ENCODE data around the gene ADAMTSL3.

The ADAMTSL3 gene

DNA sequence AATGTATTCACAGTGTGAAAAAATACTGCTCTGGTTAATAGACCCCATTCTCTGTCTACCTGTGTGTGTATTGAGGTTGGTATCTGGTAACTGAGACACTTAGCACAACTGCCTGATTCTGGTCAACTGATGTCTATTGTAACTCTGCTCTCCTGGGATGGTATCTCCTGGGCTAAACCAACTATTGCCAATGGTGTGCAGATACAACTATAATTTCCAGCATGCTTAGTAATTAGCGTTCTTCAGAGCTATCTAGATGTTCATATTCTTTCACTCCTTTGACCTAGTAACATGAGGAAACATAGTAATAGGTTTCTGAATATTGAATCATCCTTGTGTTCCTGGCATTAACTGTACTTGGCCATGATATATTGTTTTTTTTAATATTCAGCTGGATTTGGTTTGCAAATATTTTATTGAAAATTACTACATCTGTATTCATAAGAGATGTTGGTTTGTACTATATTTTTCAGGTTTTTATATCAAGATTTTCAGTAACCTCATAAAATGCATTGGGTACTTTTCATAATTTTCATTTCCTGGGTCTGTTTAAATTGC is 16.8 kb downstream of the ADAMTSL3 start:
- Mint-ChIP-seq H3K9me3 (no peaks in the 10 kb centered on the region), H3K4me3 (no peak overlapping the region), H3K27ac (no peak overlapping the region), H3K4me1 (no peaks in the 10 kb centered on the region), H3K36me3 (no peaks in the 10 kb centered on the region), H3K27me3 (no peaks in the 10 kb centered on the region)
- ATAC-seq (ENCODE audit: low read depth) = no peak
- DNase-seq (ENCODE audit: low spot score in 2 of 2) = no peak

DNA sequence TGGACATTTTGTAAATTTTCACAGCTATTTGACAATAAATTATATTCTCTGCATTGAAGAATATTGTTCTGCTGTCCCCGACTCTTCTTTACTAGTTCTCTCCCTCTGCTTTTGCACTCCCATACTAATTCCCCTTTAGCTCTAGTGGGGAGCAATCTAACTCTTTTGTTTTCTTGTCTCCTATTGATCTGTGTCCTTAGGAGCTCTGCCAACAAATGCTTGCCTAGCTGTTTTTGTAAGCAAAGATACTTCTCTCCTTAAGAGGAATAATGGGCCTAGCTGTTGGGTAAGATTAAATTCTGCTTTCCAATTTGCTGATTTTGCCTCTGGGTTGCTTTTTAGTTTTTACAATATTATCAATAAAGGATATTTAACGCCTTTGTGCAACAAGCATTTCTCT is 17.7 kb downstream of the ADAMTSL3 start:
- Mint-ChIP-seq H3K27me3 (no peaks in the 10 kb centered on the region), H3K9me3 (peaks cover 2% of the 10 kb centered on the region), H3K36me3 (no peaks in the 10 kb centered on the region), H3K27ac (no peak overlapping the region), H3K4me3 (no peak overlapping the region), H3K4me1 (no peaks in the 10 kb centered on the region)
- no peak for ATAC-seq (ENCODE audit: low read depth)
- DNase-seq (ENCODE audit: low spot score in 2 of 2) = no peak

DNA sequence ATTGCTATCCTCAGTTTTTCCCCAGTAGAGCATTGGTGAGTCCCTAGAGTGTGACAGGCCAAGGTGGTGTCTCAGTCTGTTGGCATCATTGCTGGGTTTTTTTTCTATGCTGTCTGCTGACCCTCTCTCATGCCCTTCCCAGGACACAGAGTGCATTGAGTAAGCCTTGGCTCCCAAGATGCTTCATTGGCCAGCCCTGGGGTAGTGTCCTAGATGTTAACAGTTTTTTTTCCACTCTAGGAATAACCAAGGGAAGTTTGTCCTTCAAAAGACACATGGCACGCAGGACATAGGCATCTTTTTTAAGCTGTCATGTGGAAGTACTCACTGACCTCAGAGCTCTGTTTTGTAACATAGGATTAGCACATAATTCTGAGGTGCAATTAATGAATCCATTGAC is 19.5 kb downstream of the ADAMTSL3 start:
- DNase-seq (ENCODE audit: low spot score in 2 of 2) = no peak
- no peak overlapping the region for H3K4me3 Mint-ChIP-seq
- no peak for ATAC-seq (ENCODE audit: low read depth)
- H3K36me3 Mint-ChIP-seq = no peaks in the 10 kb centered on the region
- no peaks in the 10 kb centered on the region for H3K27me3 Mint-ChIP-seq
- peaks cover 10% of the 10 kb centered on the region for H3K9me3 Mint-ChIP-seq
- no peaks in the 10 kb centered on the region for H3K4me1 Mint-ChIP-seq
- H3K27ac Mint-ChIP-seq = no peak overlapping the region

DNA sequence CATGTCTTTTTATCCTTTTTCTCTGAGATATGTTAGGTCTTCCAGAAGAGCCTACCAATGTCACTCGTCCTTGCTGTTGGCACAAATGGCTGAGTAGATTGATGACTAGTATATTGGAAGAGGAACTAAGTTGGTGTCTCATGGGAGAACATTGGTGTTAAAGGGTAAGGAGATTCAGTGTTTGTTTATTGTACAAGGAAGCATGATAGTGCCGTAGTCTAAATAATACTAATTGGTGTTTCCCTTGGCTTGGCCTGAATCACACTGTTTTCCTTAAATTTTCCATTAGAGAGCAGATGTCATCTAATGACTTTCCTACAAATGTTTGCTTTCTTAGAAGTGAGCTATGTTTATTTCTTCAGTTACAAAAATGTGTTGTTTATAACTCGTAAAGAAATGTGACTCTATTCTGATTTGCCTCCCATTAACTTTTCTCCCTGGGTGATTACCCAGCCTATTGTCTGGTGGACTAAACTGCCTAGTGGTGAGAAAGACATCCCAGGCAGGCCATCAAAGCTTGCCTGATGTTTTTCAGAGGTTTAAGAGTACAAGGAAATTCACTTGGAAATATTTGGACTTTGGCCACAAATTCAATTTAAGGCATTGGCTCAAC is 28.7 kb downstream of the ADAMTSL3 start:
- Mint-ChIP-seq H3K4me3 (no peak overlapping the region), H3K9me3 (peaks cover 10% of the 10 kb centered on the region), H3K4me1 (no peaks in the 10 kb centered on the region), H3K36me3 (no peaks in the 10 kb centered on the region), H3K27ac (no peak overlapping the region), H3K27me3 (peaks cover 4% of the 10 kb centered on the region)
- DNase-seq (ENCODE audit: low spot score in 2 of 2) = no peak
- no peak for ATAC-seq (ENCODE audit: low read depth)

DNA sequence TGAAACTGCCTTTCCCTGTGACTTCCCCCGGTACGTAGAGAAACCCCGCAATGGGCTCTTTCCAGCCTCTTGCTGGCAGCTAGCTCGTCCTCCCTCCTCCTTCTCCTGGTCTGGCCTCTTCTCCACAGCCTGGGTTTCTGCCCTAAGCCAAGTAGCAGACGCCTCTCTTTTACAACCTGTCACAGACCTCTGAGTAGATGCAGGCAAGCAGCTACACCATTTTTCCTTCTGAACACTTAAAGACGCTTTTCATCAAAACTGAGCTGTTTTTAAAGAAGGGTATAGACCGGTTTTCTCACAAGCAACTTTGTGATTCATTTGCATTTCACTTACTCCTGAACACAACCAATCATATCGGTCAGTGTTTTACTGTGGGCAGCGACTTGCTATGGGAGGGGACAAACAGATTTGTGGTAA is 32.0 kb downstream of the ADAMTSL3 start:
- no peak for ATAC-seq (ENCODE audit: low read depth)
- Mint-ChIP-seq H3K27me3 (peaks cover 8% of the 10 kb centered on the region), H3K4me1 (no peaks in the 10 kb centered on the region), H3K27ac (no peak overlapping the region), H3K36me3 (no peaks in the 10 kb centered on the region), H3K9me3 (peaks cover 2% of the 10 kb centered on the region), H3K4me3 (no peak overlapping the region)
- DNase-seq (ENCODE audit: low spot score in 2 of 2) = no peak

DNA sequence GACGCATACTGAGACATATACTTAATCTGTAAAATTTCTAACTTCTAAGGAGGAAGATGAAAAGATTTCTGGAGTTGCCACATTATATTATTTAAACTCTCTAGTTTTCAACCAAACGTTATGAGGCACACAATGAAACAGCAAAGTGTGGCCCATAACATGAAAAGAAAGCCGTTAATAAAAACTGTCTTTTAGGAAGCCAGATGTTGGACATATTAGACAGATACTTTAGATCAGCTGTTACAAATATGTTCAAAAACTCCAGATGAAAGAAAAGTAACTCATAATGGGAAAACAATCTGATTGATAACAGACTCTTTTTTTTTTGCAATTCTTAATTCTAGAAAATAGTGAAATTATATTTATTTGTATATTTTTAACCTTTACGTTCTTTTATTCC is 34.3 kb downstream of the ADAMTSL3 start:
- Mint-ChIP-seq H3K36me3 (no peaks in the 10 kb centered on the region), H3K4me1 (no peaks in the 10 kb centered on the region), H3K27ac (no peak overlapping the region), H3K27me3 (peaks cover 8% of the 10 kb centered on the region), H3K9me3 (peaks cover 2% of the 10 kb centered on the region), H3K4me3 (no peak overlapping the region)
- DNase-seq (ENCODE audit: low spot score in 2 of 2) (no peak), ATAC-seq (ENCODE audit: low read depth) (no peak)

DNA sequence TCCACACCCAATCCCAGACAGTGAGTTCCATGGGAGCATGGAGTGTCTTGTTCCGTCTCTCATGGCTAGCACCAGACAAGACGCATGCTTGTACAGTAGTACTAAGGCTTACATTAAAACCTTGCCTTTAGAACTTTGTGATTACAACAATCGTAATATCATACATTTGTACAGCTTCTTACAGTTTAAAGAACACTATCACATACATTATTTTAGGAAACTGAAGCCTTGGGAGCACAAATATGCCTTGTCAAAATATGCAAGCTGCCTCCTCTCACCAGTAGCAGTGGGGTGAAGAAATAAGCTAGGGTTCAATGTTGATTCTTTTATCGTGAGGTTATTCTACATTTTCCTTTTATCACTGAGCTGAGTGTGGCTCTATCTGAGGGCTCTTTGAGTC is 36.8 kb downstream of the ADAMTSL3 start:
- DNase-seq (ENCODE audit: low spot score in 2 of 2) (no peak), ATAC-seq (ENCODE audit: low read depth) (no peak)
- Mint-ChIP-seq H3K9me3 (peaks cover 5% of the 10 kb centered on the region), H3K4me1 (no peaks in the 10 kb centered on the region), H3K4me3 (no peak overlapping the region), H3K36me3 (no peaks in the 10 kb centered on the region), H3K27me3 (peaks cover 7% of the 10 kb centered on the region), H3K27ac (no peak overlapping the region)

DNA sequence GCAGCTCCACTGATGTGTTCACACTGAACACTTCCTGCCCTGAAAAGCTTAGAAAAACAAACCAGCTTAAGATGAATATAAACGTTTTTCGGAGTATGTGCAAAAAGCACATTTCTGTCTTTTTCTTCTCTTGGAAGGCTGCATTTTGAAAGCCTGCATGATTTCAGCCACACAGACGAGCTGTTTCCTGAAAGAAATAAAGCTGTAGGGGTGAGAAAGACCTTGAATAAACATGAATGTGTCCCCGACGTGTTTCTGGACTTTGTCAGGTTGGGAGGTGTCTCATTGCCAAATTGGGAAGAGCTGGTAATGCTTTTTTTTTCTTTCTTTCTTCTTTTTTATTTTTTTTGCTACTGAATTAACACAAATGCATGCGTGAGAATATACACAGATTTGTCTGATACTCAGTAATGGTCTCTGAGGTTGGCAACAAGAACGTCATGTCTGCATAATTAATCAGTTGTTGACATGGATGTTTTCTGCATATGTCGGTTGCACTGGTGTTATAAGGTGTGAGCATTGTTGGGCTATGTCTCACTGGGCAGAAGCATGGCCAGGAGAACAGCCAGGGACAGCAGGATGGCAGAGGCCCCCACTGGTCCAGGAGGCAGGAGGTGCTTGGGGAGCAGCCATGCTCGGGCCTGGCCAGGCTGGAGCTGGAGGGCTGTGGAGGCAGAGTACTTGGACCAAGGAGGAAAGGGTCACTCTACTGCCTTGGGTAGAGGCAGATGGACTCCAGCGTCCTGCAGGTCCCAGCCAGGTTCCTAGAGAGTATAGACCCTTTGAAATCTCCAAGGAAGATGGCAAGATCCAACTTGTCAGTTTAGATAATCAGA is 39.0 kb downstream of the ADAMTSL3 start:
- no peak overlapping the region for H3K4me3 Mint-ChIP-seq
- H3K36me3 Mint-ChIP-seq = no peaks in the 10 kb centered on the region
- no peaks in the 10 kb centered on the region for H3K4me1 Mint-ChIP-seq
- H3K27me3 Mint-ChIP-seq = peaks cover 4% of the 10 kb centered on the region
- ATAC-seq (ENCODE audit: low read depth) = no peak
- H3K9me3 Mint-ChIP-seq = peaks cover 5% of the 10 kb centered on the region
- DNase-seq (ENCODE audit: low spot score in 2 of 2) = no peak
- H3K27ac Mint-ChIP-seq = no peak overlapping the region

DNA sequence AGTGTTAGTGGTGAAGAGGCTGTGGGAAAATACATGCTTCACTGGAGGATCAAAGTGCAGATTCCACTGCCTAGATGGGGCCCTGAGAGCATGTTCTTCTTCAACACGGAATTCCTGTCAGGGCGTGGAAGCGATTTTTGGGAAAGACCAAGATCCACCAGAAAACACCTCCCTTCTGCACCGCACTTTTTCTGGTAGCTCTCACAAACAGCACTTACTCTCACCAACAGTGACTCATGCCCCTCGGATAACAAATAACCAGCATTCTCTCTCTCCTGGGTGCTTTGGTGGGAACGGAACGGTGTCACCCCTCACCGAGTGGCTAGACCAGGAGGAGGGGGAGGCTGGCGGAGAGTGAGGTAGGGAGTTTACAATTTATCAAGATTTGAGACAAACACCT is 40.1 kb downstream of the ADAMTSL3 start:
- Mint-ChIP-seq H3K4me3 (no peak overlapping the region), H3K27ac (no peak overlapping the region), H3K27me3 (peaks cover 8% of the 10 kb centered on the region), H3K4me1 (no peaks in the 10 kb centered on the region), H3K9me3 (peaks cover 5% of the 10 kb centered on the region), H3K36me3 (no peaks in the 10 kb centered on the region)
- DNase-seq (ENCODE audit: low spot score in 2 of 2) (no peak), ATAC-seq (ENCODE audit: low read depth) (no peak)

DNA sequence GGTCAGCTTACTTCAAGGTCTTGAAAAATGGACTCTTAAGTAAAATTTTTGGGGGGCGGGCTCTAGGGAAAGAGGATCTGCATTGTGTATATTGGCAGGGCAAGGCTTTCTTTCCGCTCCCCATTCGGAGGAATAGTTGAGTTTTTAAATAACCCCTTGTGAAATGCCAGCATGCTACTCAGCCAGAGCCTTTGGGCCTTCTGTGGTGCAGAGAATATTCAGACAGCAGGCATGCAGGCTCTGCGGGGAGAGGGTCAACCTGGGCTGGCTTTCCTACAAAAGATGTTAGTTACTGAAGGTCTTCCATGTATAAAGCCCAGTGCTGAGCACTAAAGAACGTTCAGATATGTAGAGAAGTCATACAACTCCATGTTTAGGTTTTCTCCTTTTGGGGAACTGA is 40.6 kb downstream of the ADAMTSL3 start:
- Mint-ChIP-seq H3K4me1 (no peaks in the 10 kb centered on the region), H3K36me3 (no peaks in the 10 kb centered on the region), H3K9me3 (peaks cover 7% of the 10 kb centered on the region), H3K27me3 (peaks cover 9% of the 10 kb centered on the region), H3K27ac (no peak overlapping the region), H3K4me3 (no peak overlapping the region)
- DNase-seq (ENCODE audit: low spot score in 2 of 2) (no peak), ATAC-seq (ENCODE audit: low read depth) (no peak)

DNA sequence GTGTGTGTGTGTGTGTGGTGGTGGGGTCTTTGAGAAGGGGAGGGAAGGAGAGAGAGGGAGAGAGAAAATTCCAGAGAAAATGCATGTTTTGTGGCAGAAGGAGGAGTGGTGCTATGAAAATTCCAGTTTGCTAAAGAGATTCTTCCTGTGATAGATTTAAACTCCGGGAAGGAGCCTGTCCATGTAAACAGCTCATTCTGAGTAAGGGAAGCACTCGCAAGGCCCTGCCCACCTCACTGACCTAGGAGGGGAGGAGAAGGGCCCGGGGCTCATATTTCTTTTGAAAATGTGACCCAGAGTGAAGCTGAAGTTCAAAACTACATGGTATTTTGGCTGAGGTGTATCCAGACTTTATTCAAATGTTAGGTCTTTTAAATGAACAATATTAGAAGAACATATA is 41.3 kb downstream of the ADAMTSL3 start:
- no peaks in the 10 kb centered on the region for H3K36me3 Mint-ChIP-seq
- H3K27me3 Mint-ChIP-seq = peaks cover 8% of the 10 kb centered on the region
- no peak overlapping the region for H3K27ac Mint-ChIP-seq
- ATAC-seq (ENCODE audit: low read depth) (no peak), DNase-seq (ENCODE audit: low spot score in 2 of 2) (no peak)
- peaks cover 6% of the 10 kb centered on the region for H3K9me3 Mint-ChIP-seq
- no peaks in the 10 kb centered on the region for H3K4me1 Mint-ChIP-seq
- no peak overlapping the region for H3K4me3 Mint-ChIP-seq

DNA sequence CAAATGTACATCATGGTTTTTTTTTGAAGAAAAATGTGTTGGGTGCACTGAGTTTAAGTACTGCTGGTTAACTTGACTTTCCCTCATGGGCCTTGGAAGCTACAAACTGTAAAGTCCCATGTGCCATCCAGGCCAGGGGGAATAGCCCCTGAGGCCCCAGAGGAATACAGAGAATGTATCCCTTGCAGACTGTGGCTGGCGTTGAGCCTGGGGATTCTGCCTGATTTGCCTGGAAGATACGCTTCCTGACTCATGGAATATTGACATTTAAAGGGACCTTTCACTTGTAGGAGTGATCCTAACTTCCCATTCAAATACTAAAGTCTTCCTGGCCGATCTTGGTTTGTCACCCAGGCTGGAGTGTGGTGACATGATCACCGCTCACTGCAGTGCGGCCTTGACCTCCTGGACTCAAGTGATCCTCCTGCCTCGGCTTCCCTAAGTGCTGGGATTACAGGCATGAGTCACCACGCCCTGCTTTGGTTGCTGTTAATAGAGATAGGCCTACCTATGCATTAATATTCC is 42.0 kb downstream of the ADAMTSL3 start:
- peaks cover 5% of the 10 kb centered on the region for H3K27me3 Mint-ChIP-seq
- no peak overlapping the region for H3K4me3 Mint-ChIP-seq
- no peak for ATAC-seq (ENCODE audit: low read depth)
- H3K27ac Mint-ChIP-seq = no peak overlapping the region
- no peaks in the 10 kb centered on the region for H3K36me3 Mint-ChIP-seq
- no peaks in the 10 kb centered on the region for H3K4me1 Mint-ChIP-seq
- no peak for DNase-seq (ENCODE audit: low spot score in 2 of 2)
- peaks cover 5% of the 10 kb centered on the region for H3K9me3 Mint-ChIP-seq

DNA sequence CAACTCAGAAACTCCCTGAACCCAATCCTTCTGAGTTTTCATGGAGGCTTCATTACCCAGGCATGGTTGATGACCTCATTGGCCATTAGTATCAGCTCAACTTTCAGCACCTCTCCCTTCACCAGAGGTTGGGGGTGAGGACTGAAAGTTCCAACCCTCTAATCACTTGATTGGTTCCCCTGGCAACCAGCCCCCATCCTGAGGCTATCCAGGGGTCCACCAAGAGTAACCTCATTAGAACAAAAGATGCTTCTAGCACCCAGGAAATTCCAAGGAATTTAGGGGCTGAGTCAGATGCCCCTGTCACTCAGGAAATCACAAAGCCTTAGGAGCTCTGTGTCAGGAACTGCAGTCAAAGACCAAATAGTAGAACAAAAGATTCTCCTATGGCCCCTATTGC is 43.8 kb downstream of the ADAMTSL3 start:
- no peaks in the 10 kb centered on the region for H3K36me3 Mint-ChIP-seq
- no peaks in the 10 kb centered on the region for H3K4me1 Mint-ChIP-seq
- ATAC-seq (ENCODE audit: low read depth) (no peak), DNase-seq (ENCODE audit: low spot score in 2 of 2) (no peak)
- H3K9me3 Mint-ChIP-seq = peaks cover 5% of the 10 kb centered on the region
- H3K27me3 Mint-ChIP-seq = peaks cover 5% of the 10 kb centered on the region
- H3K27ac Mint-ChIP-seq = no peak overlapping the region
- H3K4me3 Mint-ChIP-seq = no peak overlapping the region

DNA sequence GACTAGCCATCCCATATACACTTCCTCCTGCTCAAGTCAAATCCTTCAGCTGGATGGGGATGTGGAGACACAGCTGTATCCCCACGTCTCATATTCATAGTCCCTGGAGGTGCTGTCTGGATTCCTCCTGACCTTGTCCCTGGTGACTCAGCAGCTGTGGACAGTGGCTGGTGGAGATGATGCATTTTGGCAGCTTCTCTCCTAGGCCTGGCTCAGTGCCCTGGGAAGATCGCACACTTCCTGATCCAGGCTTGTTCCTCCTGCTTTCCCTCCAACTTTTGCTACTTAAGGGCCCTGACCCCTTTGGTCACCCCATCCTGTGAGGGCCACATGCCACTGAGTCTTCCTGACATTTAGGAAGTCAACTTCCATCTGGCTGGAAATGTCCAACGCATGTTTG is 44.4 kb downstream of the ADAMTSL3 start:
- no peaks in the 10 kb centered on the region for H3K36me3 Mint-ChIP-seq

More for the DNA sequence above, 44.4 kb downstream of the ADAMTSL3 start:
- DNase-seq (ENCODE audit: low spot score in 2 of 2) = no peak
- Mint-ChIP-seq H3K4me1 (no peaks in the 10 kb centered on the region), H3K4me3 (no peak overlapping the region), H3K9me3 (peaks cover 5% of the 10 kb centered on the region), H3K27ac (no peak overlapping the region), H3K27me3 (peaks cover 5% of the 10 kb centered on the region)
- no peak for ATAC-seq (ENCODE audit: low read depth)
